ENCODE data around the gene SPATA31C1. TPM values are rescaled to one million over a fixed set of nuclear protein-coding genes. Genes with fewer than 3 reads are reported as not detected.

Gene SPATA31C1
- total RNA-seq, 1 experiment from 2014 or later: not detected

DNA sequence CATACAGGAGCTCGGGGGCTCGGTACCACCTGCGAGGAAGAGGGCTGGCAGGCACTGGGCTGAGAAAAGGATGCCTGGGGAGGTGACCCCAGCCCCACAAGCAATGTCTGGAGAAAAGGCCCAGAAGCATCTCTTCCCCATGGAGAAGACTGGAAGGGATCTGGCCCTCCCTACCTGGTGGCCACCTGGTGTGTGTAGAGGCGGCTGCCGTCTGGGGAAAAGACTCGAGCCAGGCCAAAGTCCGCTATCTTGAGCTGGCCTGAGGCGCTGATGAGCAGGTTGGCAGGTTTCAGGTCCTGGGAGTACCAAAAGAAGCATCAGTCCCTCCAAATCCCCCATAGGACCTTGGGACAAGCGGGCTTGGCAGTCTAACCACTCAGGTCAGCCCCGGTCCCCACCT, 52.8 kb downstream of the SPATA31C1 start:
- ATAC-seq (no peak), DNase-seq (ENCODE audit: low spot score) (no peak)
- Mint-ChIP-seq H3K9me3 (no peaks in the 10 kb centered on the region), H3K4me1 (peaks cover 5% of the 10 kb centered on the region), H3K27me3 (ENCODE audit: low read depth) (peaks cover 16% of the 10 kb centered on the region), H3K36me3 (no peaks in the 10 kb centered on the region), H3K4me3 (no peak overlapping the region), H3K27ac (no peak overlapping the region)
- ChIA-PET CTCF (interaction anchor here (1.5 kb wide), 1 partner anchor 19 kb away, joined by 3 read pairs; no protein-coding TSS in a partner anchor), POLR2A (no interaction called here)
- TF ChIP-seq ZNF425 (CRISPR knock-in tag; conservative IDR thresholded peaks at IDR 0.05) (no peak), ESRRA (CRISPR knock-in tag; IDR thresholded peaks at IDR 0.05; ENCODE audit: borderline replicate concordance) (no peak), SMAD3 (CRISPR knock-in tag; IDR thresholded peaks at IDR 0.05; ENCODE audit: borderline replicate concordance) (no peak), ZNF138 (CRISPR knock-in tag; conservative IDR thresholded peaks at IDR 0.05) (no peak), SP1 (CRISPR knock-in tag; conservative IDR thresholded peaks at IDR 0.05) (no peak), PRRX2 (CRISPR knock-in tag; IDR thresholded peaks at IDR 0.05) (no peak), ZNF423 (CRISPR knock-in tag; IDR thresholded peaks at IDR 0.05) (no peak), TEAD1 (CRISPR knock-in tag; IDR thresholded peaks at IDR 0.05) (no peak), NR1H2 (CRISPR knock-in tag; IDR thresholded peaks at IDR 0.05) (no peak), ZNF219 (CRISPR knock-in tag; IDR thresholded peaks at IDR 0.05; ENCODE audit: borderline replicate concordance) (no peak), CBFB (CRISPR knock-in tag; IDR thresholded peaks at IDR 0.05; ENCODE audit: low read depth) (no peak), JAZF1 (CRISPR knock-in tag; IDR thresholded peaks at IDR 0.05) (no peak), ERG (CRISPR knock-in tag; IDR thresholded peaks at IDR 0.05) (no peak), RORB (CRISPR knock-in tag; IDR thresholded peaks at IDR 0.05) (no peak), MYBL2 (CRISPR knock-in tag; IDR thresholded peaks at IDR 0.05) (no peak), JUN (CRISPR knock-in tag; IDR thresholded peaks at IDR 0.05) (no peak)
- TF ChIP-seq, protein P1, sequence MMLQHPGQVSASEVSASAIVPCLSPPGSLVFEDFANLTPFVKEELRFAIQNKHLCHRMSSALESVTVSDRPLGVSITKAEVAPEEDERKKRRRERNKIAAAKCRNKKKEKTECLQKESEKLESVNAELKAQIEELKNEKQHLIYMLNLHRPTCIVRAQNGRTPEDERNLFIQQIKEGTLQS (CRISPR knock-in tag; conservative IDR thresholded peaks at IDR 0.05): no peak
- TF ChIP-seq, protein P2, sequence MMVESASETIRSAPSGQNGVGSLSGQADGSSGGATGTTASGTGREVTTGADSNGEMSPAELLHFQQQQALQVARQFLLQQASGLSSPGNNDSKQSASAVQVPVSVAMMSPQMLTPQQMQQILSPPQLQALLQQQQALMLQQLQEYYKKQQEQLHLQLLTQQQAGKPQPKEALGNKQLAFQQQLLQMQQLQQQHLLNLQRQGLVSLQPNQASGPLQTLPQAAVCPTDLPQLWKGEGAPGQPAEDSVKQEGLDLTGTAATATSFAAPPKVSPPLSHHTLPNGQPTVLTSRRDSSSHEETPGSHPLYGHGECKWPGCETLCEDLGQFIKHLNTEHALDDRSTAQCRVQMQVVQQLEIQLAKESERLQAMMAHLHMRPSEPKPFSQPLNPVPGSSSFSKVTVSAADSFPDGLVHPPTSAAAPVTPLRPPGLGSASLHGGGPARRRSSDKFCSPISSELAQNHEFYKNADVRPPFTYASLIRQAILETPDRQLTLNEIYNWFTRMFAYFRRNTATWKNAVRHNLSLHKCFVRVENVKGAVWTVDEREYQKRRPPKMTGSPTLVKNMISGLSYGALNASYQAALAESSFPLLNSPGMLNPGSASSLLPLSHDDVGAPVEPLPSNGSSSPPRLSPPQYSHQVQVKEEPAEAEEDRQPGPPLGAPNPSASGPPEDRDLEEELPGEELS (CRISPR knock-in tag; IDR thresholded peaks at IDR 0.05): no peak

- Mint-ChIP-seq H3K27me3 (ENCODE audit: low read depth) (peaks cover 16% of the 10 kb centered on the region), H3K36me3 (no peaks in the 10 kb centered on the region), H3K27ac (no peak overlapping the region), H3K4me1 (peaks cover 5% of the 10 kb centered on the region), H3K9me3 (no peaks in the 10 kb centered on the region), H3K4me3 (peak overlapping the region; percentile 90)
- ATAC-seq (no peak), DNase-seq (ENCODE audit: low spot score) (no peak)
- ChIA-PET CTCF (no interaction called here), POLR2A (no interaction called here)
- no peak for TF ChIP-seq ATF2 (CRISPR knock-in tag; IDR thresholded peaks at IDR 0.05; ENCODE audit: borderline replicate concordance, low read depth)
- TF ChIP-seq NFYB (CRISPR knock-in tag; conservative IDR thresholded peaks at IDR 0.05; ENCODE audit: low read depth): no peak
- no peak for TF ChIP-seq ZBTB43 (CRISPR knock-in tag; IDR thresholded peaks at IDR 0.05)
- TF ChIP-seq, protein P3, sequence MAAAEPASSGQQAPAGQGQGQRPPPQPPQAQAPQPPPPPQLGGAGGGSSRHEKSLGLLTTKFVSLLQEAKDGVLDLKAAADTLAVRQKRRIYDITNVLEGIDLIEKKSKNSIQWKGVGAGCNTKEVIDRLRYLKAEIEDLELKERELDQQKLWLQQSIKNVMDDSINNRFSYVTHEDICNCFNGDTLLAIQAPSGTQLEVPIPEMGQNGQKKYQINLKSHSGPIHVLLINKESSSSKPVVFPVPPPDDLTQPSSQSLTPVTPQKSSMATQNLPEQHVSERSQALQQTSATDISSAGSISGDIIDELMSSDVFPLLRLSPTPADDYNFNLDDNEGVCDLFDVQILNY (CRISPR knock-in tag; IDR thresholded peaks at IDR 0.05): no peak
- no peak for TF ChIP-seq ZNF138 (CRISPR knock-in tag; conservative IDR thresholded peaks at IDR 0.05)
- TF ChIP-seq MLX (CRISPR knock-in tag; IDR thresholded peaks at IDR 0.05): no peak
- no peak for TF ChIP-seq CREB1 (CRISPR knock-in tag; IDR thresholded peaks at IDR 0.05)
- TF ChIP-seq TEAD1 (CRISPR knock-in tag; IDR thresholded peaks at IDR 0.05): no peak
- TF ChIP-seq, protein P4, sequence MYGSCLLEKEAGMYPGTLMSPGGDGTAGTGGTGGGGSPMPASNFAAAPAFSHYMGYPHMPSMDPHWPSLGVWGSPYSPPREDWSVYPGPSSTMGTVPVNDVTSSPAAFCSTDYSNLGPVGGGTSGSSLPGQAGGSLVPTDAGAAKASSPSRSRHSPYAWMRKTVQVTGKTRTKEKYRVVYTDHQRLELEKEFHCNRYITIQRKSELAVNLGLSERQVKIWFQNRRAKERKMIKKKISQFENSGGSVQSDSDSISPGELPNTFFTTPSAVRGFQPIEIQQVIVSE (CRISPR knock-in tag; IDR thresholded peaks at IDR 0.05; ENCODE audit: borderline replicate concordance): no peak
- no peak for TF ChIP-seq MXD4 (CRISPR knock-in tag; IDR thresholded peaks at IDR 0.05; ENCODE audit: borderline replicate concordance)
- TF ChIP-seq ESRRA (CRISPR knock-in tag; IDR thresholded peaks at IDR 0.05; ENCODE audit: borderline replicate concordance): no peak
Observed at GRCh38 chr9:87973122-87973521, 55.4 kb downstream of the SPATA31C1 start.

All from WTC11 (cell line).